GM23338 (cell line): Measurements from ENCODE around the gene SORL1.
A peak's percentile ranks its signal among the peaks of the same experiment; 100 is the strongest.

Source experiments
- CREB1 ChIP-seq: fragments of 250-450 bp; sonication (Bioruptor Pico); IDR thresholded peaks from 2 replicates; pipeline ENCODE4 v1.5.0; 2020; ENCODE audit warnings: low read depth, mild to moderate bottlenecking, moderate library complexity
- EZH2 ChIP-seq: fragments of 200-600 bp; sonication (generic); IDR thresholded peaks from one replicate; pipeline ENCODE4 v1.8.0; 2017; ENCODE audit warnings: antibody characterized with exemption, mild to moderate bottlenecking, low read depth; ENCODE audit not compliant: unreplicated experiment
- EZH2phosphoT487 ChIP-seq: fragments of 200-600 bp; sonication (generic); IDR thresholded peaks from one replicate; pipeline ENCODE4 v1.8.1; 2018; ENCODE audit warnings: antibody characterized with exemption; ENCODE audit not compliant: unreplicated experiment
- JUNB ChIP-seq: IDR thresholded peaks from one replicate; pipeline ENCODE4 v1.6.1; 2016; ENCODE audit warnings: antibody characterized with exemption; ENCODE audit not compliant: unreplicated experiment
- NANOG ChIP-seq: IDR thresholded peaks from 2 replicates; pipeline ENCODE4 v1.6.1; 2016; ENCODE audit warnings: antibody characterized with exemption, borderline replicate concordance
- POLR2AphosphoS5 ChIP-seq: IDR thresholded peaks from 2 replicates; pipeline ENCODE4 v1.6.1; 2016; ENCODE audit warnings: antibody characterized with exemption, low read depth
- STAT1 ChIP-seq: IDR thresholded peaks from one replicate; pipeline ENCODE4 v1.6.1; 2016; ENCODE audit warnings: antibody characterized with exemption; ENCODE audit not compliant: unreplicated experiment
- ZNF114 ChIP-seq: fragments of 250-450 bp; sonication (Bioruptor Pico); IDR thresholded peaks from 2 replicates; pipeline ENCODE4 v1.5.0; 2020; ENCODE audit warnings: mild to moderate bottlenecking, moderate library complexity
- ZNF331 ChIP-seq: fragments of 250-450 bp; sonication (Bioruptor Pico); IDR thresholded peaks from 2 replicates; pipeline ENCODE4 v1.5.0; 2020; ENCODE audit warnings: low read depth, mild to moderate bottlenecking, moderate library complexity
- TF ChIP-seq, protein P1 (sequence below), 2 experiments: fragments of 200-600 bp in 1 of 2; sonication (generic) in 1 of 2; conservative IDR thresholded peaks; 2 replicates each; pipeline versions ENCODE4 v1.5.1 to v1.6.1; 2016 to 2017; ENCODE audit warnings: antibody characterized with exemption in 2 of 2, low read depth in 2 of 2, mild to moderate bottlenecking in 2 of 2, moderate library complexity in 1 of 2
- TF ChIP-seq, protein P2 (sequence below): IDR thresholded peaks from 2 replicates; pipeline ENCODE4 v1.6.1; 2016; ENCODE audit warnings: antibody characterized with exemption
- TF ChIP-seq, protein P3 (sequence below): IDR thresholded peaks from one replicate; pipeline ENCODE4 v1.6.1; 2018; ENCODE audit warnings: antibody characterized with exemption; ENCODE audit not compliant: unreplicated experiment
- TF ChIP-seq, protein P4 (sequence below): fragments of 250-450 bp; sonication (Bioruptor Pico); IDR thresholded peaks from 2 replicates; pipeline ENCODE4 v1.5.0; 2020; ENCODE audit warnings: mild to moderate bottlenecking, moderate library complexity

DNA sequence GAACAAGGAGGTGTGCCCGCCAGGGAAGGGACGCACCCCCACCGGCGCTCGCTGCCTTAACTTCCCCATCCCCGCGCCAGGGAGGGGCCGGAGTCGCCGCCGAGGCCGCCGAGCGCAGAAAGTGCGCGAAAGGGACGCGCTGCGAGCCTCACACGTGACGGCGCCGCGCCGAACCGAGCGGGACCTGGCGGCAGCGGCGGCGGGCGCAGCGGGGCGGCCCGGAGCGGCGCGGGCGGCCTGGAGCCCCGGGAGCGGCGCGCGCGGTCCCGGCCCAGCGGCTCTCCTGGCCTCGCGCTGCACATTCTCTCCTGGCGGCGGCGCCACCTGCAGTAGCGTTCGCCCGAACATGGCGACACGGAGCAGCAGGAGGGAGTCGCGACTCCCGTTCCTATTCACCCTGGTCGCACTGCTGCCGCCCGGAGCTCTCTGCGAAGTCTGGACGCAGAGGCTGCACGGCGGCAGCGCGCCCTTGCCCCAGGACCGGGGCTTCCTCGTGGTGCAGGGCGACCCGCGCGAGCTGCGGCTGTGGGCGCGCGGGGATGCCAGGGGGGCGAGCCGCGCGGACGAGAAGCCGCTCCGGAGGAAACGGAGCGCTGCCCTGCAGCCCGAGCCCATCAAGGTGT is at the start of gene SORL1:
- TF ChIP-seq POLR2AphosphoS5, result peak; percentile 84
- TF ChIP-seq, protein P1, sequence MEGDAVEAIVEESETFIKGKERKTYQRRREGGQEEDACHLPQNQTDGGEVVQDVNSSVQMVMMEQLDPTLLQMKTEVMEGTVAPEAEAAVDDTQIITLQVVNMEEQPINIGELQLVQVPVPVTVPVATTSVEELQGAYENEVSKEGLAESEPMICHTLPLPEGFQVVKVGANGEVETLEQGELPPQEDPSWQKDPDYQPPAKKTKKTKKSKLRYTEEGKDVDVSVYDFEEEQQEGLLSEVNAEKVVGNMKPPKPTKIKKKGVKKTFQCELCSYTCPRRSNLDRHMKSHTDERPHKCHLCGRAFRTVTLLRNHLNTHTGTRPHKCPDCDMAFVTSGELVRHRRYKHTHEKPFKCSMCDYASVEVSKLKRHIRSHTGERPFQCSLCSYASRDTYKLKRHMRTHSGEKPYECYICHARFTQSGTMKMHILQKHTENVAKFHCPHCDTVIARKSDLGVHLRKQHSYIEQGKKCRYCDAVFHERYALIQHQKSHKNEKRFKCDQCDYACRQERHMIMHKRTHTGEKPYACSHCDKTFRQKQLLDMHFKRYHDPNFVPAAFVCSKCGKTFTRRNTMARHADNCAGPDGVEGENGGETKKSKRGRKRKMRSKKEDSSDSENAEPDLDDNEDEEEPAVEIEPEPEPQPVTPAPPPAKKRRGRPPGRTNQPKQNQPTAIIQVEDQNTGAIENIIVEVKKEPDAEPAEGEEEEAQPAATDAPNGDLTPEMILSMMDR (conservative IDR thresholded peaks at IDR 0.05; ENCODE audit: low read depth in 2 of 2), result peak; percentile 39 to 77; a peak in 3 of 4 replicates
- TF ChIP-seq, protein P2, sequence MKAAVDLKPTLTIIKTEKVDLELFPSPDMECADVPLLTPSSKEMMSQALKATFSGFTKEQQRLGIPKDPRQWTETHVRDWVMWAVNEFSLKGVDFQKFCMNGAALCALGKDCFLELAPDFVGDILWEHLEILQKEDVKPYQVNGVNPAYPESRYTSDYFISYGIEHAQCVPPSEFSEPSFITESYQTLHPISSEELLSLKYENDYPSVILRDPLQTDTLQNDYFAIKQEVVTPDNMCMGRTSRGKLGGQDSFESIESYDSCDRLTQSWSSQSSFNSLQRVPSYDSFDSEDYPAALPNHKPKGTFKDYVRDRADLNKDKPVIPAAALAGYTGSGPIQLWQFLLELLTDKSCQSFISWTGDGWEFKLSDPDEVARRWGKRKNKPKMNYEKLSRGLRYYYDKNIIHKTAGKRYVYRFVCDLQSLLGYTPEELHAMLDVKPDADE, result no peak
- no peak for TF ChIP-seq STAT1
- no peak for TF ChIP-seq EZH2phosphoT487
- TF ChIP-seq, protein P3, sequence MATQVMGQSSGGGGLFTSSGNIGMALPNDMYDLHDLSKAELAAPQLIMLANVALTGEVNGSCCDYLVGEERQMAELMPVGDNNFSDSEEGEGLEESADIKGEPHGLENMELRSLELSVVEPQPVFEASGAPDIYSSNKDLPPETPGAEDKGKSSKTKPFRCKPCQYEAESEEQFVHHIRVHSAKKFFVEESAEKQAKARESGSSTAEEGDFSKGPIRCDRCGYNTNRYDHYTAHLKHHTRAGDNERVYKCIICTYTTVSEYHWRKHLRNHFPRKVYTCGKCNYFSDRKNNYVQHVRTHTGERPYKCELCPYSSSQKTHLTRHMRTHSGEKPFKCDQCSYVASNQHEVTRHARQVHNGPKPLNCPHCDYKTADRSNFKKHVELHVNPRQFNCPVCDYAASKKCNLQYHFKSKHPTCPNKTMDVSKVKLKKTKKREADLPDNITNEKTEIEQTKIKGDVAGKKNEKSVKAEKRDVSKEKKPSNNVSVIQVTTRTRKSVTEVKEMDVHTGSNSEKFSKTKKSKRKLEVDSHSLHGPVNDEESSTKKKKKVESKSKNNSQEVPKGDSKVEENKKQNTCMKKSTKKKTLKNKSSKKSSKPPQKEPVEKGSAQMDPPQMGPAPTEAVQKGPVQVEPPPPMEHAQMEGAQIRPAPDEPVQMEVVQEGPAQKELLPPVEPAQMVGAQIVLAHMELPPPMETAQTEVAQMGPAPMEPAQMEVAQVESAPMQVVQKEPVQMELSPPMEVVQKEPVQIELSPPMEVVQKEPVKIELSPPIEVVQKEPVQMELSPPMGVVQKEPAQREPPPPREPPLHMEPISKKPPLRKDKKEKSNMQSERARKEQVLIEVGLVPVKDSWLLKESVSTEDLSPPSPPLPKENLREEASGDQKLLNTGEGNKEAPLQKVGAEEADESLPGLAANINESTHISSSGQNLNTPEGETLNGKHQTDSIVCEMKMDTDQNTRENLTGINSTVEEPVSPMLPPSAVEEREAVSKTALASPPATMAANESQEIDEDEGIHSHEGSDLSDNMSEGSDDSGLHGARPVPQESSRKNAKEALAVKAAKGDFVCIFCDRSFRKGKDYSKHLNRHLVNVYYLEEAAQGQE, result no peak
- TF ChIP-seq ZNF114 (CRISPR knock-in tag), result no peak
- TF ChIP-seq CREB1 (CRISPR knock-in tag), result no peak
- TF ChIP-seq EZH2, result no peak
- TF ChIP-seq NANOG, result no peak
- no peak for TF ChIP-seq JUNB
- TF ChIP-seq, protein P4, sequence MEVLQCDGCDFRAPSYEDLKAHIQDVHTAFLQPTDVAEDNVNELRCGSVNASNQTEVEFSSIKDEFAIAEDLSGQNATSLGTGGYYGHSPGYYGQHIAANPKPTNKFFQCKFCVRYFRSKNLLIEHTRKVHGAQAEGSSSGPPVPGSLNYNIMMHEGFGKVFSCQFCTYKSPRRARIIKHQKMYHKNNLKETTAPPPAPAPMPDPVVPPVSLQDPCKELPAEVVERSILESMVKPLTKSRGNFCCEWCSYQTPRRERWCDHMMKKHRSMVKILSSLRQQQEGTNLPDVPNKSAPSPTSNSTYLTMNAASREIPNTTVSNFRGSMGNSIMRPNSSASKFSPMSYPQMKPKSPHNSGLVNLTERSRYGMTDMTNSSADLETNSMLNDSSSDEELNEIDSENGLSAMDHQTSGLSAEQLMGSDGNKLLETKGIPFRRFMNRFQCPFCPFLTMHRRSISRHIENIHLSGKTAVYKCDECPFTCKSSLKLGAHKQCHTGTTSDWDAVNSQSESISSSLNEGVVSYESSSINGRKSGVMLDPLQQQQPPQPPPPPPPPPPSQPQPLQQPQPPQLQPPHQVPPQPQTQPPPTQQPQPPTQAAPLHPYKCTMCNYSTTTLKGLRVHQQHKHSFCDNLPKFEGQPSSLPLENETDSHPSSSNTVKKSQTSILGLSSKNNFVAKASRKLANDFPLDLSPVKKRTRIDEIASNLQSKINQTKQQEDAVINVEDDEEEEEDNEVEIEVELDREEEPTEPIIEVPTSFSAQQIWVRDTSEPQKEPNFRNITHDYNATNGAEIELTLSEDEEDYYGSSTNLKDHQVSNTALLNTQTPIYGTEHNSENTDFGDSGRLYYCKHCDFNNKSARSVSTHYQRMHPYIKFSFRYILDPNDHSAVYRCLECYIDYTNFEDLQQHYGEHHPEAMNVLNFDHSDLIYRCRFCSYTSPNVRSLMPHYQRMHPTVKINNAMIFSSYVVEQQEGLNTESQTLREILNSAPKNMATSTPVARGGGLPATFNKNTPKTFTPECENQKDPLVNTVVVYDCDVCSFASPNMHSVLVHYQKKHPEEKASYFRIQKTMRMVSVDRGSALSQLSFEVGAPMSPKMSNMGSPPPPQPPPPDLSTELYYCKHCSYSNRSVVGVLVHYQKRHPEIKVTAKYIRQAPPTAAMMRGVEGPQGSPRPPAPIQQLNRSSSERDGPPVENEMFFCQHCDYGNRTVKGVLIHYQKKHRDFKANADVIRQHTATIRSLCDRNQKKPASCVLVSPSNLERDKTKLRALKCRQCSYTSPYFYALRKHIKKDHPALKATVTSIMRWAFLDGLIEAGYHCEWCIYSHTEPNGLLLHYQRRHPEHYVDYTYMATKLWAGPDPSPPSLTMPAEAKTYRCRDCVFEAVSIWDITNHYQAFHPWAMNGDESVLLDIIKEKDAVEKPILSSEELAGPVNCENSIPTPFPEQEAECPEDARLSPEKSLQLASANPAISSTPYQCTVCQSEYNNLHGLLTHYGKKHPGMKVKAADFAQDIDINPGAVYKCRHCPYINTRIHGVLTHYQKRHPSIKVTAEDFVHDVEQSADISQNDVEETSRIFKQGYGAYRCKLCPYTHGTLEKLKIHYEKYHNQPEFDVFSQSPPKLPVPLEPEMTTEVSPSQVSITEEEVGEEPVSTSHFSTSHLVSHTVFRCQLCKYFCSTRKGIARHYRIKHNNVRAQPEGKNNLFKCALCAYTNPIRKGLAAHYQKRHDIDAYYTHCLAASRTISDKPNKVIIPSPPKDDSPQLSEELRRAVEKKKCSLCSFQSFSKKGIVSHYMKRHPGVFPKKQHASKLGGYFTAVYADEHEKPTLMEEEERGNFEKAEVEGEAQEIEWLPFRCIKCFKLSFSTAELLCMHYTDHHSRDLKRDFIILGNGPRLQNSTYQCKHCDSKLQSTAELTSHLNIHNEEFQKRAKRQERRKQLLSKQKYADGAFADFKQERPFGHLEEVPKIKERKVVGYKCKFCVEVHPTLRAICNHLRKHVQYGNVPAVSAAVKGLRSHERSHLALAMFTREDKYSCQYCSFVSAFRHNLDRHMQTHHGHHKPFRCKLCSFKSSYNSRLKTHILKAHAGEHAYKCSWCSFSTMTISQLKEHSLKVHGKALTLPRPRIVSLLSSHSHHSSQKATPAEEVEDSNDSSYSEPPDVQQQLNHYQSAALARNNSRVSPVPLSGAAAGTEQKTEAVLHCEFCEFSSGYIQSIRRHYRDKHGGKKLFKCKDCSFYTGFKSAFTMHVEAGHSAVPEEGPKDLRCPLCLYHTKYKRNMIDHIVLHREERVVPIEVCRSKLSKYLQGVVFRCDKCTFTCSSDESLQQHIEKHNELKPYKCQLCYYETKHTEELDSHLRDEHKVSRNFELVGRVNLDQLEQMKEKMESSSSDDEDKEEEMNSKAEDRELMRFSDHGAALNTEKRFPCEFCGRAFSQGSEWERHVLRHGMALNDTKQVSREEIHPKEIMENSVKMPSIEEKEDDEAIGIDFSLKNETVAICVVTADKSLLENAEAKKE, result no peak
- TF ChIP-seq ZNF331, result no peak
